Stimulated activated memory B cell treated with anti-CD40 and anti-IgM and Interleukin-4, amounts not matched to agents 10 μg/mL and 1 μg/mL and 100 μg/mL, for 72 hours (primary cell): ENCODE data around the gene TMEM219.
A peak's percentile ranks its signal among the peaks of the same experiment; 100 is the strongest.
"Not testable (repeated sequence)": the region's sequence is repeated elsewhere in the genome, so short reads cannot be mapped to it uniquely, and the experiment has no call there.

Experiments
- ATAC-seq: fragments of 150-1000 bp; cut with Tn5 transposase; 2 replicates; pipeline ENCODE4 v1.10.0; 2021
- H3K27ac Mint-ChIP-seq: one replicate; pipeline ENCODE4 v1.8.0; 2022; ENCODE audit warnings: mild to moderate bottlenecking, mixed read lengths
- H3K27me3 Mint-ChIP-seq: one replicate; pipeline ENCODE4 v1.8.0; 2022; ENCODE audit warnings: mixed read lengths
- H3K36me3 Mint-ChIP-seq: one replicate; pipeline ENCODE4 v1.8.0; 2022; ENCODE audit warnings: mixed read lengths
- H3K4me1 Mint-ChIP-seq: one replicate; pipeline ENCODE4 v1.8.0; 2022; ENCODE audit warnings: mixed read lengths
- H3K4me3 Mint-ChIP-seq: one replicate; pipeline ENCODE4 v1.8.0; 2022; ENCODE audit warnings: mild to moderate bottlenecking, moderate library complexity, mixed read lengths
- H3K9me3 Mint-ChIP-seq: one replicate; pipeline ENCODE4 v1.8.0; 2022; ENCODE audit warnings: mixed read lengths

TMEM219 gene

GRCh38 chr16:29931750-29932149 is 30.1 kb upstream of the TMEM219 start:
- not testable (repeated sequence) for H3K27me3 Mint-ChIP-seq

DNA sequence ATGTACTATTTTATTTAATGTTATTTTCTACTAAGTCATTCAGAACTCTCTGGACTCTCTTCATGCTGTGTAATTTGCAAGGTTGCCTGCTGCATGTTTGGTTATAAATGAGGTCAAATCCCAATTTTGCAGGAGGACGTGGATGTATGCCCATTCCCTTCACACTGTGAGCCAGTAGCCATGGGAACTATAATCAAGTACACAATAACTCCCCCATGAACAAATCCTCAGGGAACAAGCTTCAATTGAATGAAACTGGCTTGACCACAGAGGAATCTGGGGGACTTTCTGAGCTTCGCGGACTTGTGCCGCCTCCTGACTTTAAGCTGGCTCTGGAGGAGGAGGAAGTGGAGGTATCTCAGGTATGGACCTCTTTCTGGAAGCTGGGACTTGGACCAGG is 21.2 kb upstream of the TMEM219 start:
- no peak overlapping the region for H3K4me3 Mint-ChIP-seq
- no peaks in the 10 kb centered on the region for H3K36me3 Mint-ChIP-seq
- H3K27ac Mint-ChIP-seq: no peak overlapping the region

More at GRCh38 chr16:29931750-29932149, 30.1 kb upstream of the TMEM219 start:
- H3K4me1 Mint-ChIP-seq: peaks cover 11% of the 10 kb centered on the region
- not testable (repeated sequence) for H3K27ac Mint-ChIP-seq, ATAC-seq, H3K9me3 Mint-ChIP-seq, H3K36me3 Mint-ChIP-seq, H3K4me3 Mint-ChIP-seq

GRCh38 chr16:29943846-29944799 is 17.8 kb upstream of the TMEM219 start:
- H3K9me3 Mint-ChIP-seq: no peaks in the 10 kb centered on the region
- H3K4me3 Mint-ChIP-seq: no peak overlapping the region
- no peaks in the 10 kb centered on the region for H3K36me3 Mint-ChIP-seq
- H3K27ac Mint-ChIP-seq: no peak overlapping the region
- peaks cover 23% of the 10 kb centered on the region for H3K27me3 Mint-ChIP-seq
- no peaks in the 10 kb centered on the region for H3K4me1 Mint-ChIP-seq
- no peak for ATAC-seq

More for the DNA sequence above, 21.2 kb upstream of the TMEM219 start:
- ATAC-seq: no peak
- Mint-ChIP-seq H3K27me3 (peaks cover 38% of the 10 kb centered on the region), H3K9me3 (no peaks in the 10 kb centered on the region), H3K4me1 (no peaks in the 10 kb centered on the region)

GRCh38 chr16:29947897-29948296 is 14.0 kb upstream of the TMEM219 start:
- H3K4me1 Mint-ChIP-seq: no peaks in the 10 kb centered on the region
- peaks cover 9% of the 10 kb centered on the region for H3K36me3 Mint-ChIP-seq
- peaks cover 5% of the 10 kb centered on the region for H3K9me3 Mint-ChIP-seq
- peaks cover 32% of the 10 kb centered on the region for H3K27me3 Mint-ChIP-seq
- no peak overlapping the region for H3K4me3 Mint-ChIP-seq
- H3K27ac Mint-ChIP-seq: no peak overlapping the region
- no peak for ATAC-seq

GRCh38 chr16:29950806-29951461 is 10.9 kb upstream of the TMEM219 start:
- no peak for ATAC-seq
- H3K36me3 Mint-ChIP-seq: peaks cover 9% of the 10 kb centered on the region
- H3K27me3 Mint-ChIP-seq: peaks cover 32% of the 10 kb centered on the region
- peaks cover 5% of the 10 kb centered on the region for H3K9me3 Mint-ChIP-seq
- no peaks in the 10 kb centered on the region for H3K4me1 Mint-ChIP-seq
- H3K4me3 Mint-ChIP-seq: no peak overlapping the region
- H3K27ac Mint-ChIP-seq: no peak overlapping the region

DNA sequence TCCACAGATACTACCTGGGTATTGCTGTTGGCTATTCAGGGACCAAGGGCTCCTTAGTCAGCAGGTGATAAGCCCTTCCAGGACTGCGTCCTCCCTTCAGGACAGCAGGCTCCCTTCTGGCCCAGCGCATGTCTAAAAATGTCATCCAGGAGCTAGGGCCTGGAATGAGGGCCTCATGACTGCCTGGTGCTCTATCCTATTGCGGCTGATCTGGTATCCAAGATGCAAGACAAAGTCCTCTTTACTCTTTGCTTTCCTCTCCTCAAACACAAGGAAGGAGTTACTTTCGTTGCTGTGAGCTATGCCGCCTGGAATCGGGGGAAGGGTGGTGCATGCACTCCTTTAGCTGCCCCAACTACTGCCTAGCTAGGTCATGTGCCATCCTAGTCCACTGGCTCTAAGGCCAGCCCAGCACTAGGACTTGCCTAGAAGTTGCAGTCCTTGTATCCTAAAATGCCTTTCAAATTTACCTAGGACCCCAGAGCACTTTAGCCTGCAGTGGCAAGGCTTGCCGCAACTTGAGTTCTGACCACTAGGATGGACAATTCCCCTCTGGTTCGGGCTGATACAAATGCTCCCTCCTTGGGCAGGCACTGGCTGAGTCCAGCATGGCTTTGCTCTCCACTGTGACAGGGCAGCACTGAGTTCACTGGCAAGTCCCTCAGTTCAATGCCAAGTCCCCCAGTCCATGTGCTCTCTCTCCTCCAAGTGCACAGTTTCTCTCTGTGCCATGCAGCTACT is 10.1 kb upstream of the TMEM219 start:
- Mint-ChIP-seq H3K4me1 (no peaks in the 10 kb centered on the region), H3K4me3 (no peak overlapping the region), H3K27ac (no peak overlapping the region)

DNA sequence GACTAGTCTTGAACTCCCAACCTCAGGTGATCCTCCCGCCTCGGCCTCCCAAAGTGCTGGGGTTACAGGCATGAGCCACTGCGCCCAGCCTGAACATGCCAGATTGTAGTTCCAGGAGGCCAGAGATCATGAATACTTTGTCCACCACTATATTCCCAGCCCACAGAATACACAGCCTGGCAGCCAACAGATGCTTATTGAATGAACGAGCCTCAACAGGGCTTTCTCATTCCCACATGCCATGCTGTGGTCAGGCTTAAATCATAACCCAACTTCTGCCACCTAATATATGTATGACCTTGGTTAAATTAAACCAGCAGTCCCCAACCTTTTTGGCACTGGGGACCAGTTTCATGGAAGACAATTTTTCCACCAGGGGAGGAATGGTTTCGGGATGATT is 3.1 kb upstream of the TMEM219 start:
- H3K27me3 Mint-ChIP-seq: no peaks in the 10 kb centered on the region
- no peak overlapping the region for H3K4me3 Mint-ChIP-seq
- no peaks in the 10 kb centered on the region for H3K9me3 Mint-ChIP-seq
- no peak for ATAC-seq
- H3K27ac Mint-ChIP-seq: no peak overlapping the region
- H3K36me3 Mint-ChIP-seq: no peaks in the 10 kb centered on the region
- H3K4me1 Mint-ChIP-seq: peaks cover 18% of the 10 kb centered on the region

More for the DNA sequence above, 10.1 kb upstream of the TMEM219 start:
- no peak for ATAC-seq
- Mint-ChIP-seq H3K27me3 (peaks cover 32% of the 10 kb centered on the region), H3K9me3 (peaks cover 5% of the 10 kb centered on the region), H3K36me3 (peaks cover 9% of the 10 kb centered on the region)

DNA sequence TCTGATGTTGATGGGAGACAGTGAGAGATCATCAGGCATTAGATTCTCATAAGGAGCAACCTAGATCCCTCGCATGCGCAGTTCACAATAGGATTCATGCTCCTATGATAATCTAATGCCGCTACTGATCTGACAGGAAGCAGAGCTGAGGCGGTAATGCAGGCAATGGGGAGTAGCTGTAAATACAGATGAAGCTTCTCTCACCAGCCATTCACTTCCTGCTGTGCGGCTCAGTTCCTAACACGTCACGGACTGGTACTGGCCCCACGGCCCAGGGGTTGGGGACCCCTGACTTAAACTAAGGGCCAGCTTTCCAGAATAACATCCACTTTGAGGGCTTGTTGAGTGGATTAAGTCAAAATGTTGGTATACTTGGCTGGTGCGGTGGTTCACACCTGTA is 2.6 kb upstream of the TMEM219 start:
- H3K36me3 Mint-ChIP-seq: no peaks in the 10 kb centered on the region

GRCh38 chr16:29959821-29960220 is 2.1 kb upstream of the TMEM219 start:
- H3K9me3 Mint-ChIP-seq, H3K27ac Mint-ChIP-seq, ATAC-seq, H3K4me3 Mint-ChIP-seq, H3K36me3 Mint-ChIP-seq, H3K27me3 Mint-ChIP-seq: not testable (repeated sequence)
- peaks cover 18% of the 10 kb centered on the region for H3K4me1 Mint-ChIP-seq

More for the DNA sequence above, 2.6 kb upstream of the TMEM219 start:
- ATAC-seq: no peak
- Mint-ChIP-seq H3K27me3 (no peaks in the 10 kb centered on the region), H3K4me1 (peaks cover 18% of the 10 kb centered on the region), H3K4me3 (no peak overlapping the region), H3K27ac (no peak overlapping the region), H3K9me3 (no peaks in the 10 kb centered on the region)

DNA sequence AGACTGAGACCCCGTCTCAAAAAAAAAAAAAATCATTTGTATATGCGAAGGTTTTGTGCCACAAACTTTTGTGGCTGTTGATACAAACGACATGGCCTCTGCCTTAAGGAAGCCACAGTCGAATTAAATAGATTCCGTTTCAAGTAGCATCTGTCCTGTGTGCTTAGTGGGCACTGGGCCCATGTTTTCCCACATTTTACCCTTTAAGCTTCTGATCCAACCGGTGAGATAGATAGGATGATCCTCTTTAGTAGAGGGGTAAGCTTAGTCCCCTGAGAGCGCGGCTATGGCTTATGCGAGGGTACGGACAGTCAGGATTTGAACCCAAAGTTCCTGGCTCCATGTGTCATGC is 776 bp upstream of the TMEM219 start:
- Mint-ChIP-seq H3K27ac (peak overlapping the region; percentile 89), H3K27me3 (no peaks in the 10 kb centered on the region), H3K36me3 (peaks cover 3% of the 10 kb centered on the region), H3K9me3 (no peaks in the 10 kb centered on the region), H3K4me3 (peak overlapping the region; percentile 88), H3K4me1 (peaks cover 18% of the 10 kb centered on the region)
- ATAC-seq: no peak

- Mint-ChIP-seq H3K27me3 (no peaks in the 10 kb centered on the region), H3K27ac (peak overlapping the region; percentile 89), H3K4me3 (peak overlapping the region; percentile 88), H3K4me1 (peaks cover 18% of the 10 kb centered on the region), H3K36me3 (peaks cover 6% of the 10 kb centered on the region), H3K9me3 (no peaks in the 10 kb centered on the region)
- no peak for ATAC-seq
These were observed 590 bp downstream of the TMEM219 start for GRCh38 chr16:29962344-29962994.

DNA sequence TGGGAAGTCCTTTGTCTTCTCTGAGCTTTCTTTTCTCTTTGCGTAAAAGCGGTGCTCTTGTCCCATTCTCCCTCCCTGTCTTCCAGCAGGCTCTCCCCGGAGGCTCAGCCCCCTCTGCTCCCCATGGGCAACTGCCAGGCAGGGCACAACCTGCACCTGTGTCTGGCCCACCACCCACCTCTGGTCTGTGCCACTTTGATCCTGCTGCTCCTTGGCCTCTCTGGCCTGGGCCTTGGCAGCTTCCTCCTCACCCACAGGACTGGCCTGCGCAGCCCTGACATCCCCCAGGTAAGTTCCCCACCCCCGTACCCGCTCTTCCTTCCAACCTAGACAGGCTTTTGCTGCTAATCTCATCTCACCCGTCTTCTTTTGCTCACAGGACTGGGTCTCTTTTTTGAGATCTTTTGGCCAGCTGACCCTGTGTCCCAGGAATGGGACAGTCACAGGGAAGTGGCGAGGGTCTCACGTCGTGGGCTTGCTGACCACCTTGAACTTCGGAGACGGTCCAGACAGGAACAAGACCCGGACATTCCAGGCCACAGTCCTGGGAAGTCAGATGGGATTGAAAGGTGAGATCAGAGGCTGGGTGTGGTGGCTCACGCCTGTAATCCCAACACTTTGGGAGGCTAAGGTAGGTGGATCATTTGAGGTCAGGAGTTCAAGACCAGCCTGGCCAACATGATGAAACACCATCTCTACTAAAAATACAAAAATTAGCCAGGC is 1.3 kb downstream of the TMEM219 start:
- Mint-ChIP-seq H3K27me3 (no peaks in the 10 kb centered on the region), H3K4me1 (peaks cover 18% of the 10 kb centered on the region), H3K9me3 (no peaks in the 10 kb centered on the region), H3K27ac (peak overlapping the region; percentile 89), H3K4me3 (peak overlapping the region; percentile 88), H3K36me3 (peaks cover 6% of the 10 kb centered on the region)
- no peak for ATAC-seq

GRCh38 chr16:29968205-29968604 is 6.3 kb downstream of the TMEM219 start:
- no peak overlapping the region for H3K27ac Mint-ChIP-seq
- H3K27me3 Mint-ChIP-seq: no peaks in the 10 kb centered on the region
- ATAC-seq: no peak
- peaks cover 24% of the 10 kb centered on the region for H3K36me3 Mint-ChIP-seq
- H3K4me1 Mint-ChIP-seq: peaks cover 5% of the 10 kb centered on the region
- H3K9me3 Mint-ChIP-seq: no peaks in the 10 kb centered on the region
- H3K4me3 Mint-ChIP-seq: no peak overlapping the region

GRCh38 chr16:29971304-29971703 is 9.4 kb downstream of the TMEM219 start:
- Mint-ChIP-seq H3K36me3 (peaks cover 19% of the 10 kb centered on the region), H3K27me3 (no peaks in the 10 kb centered on the region), H3K4me1 (peaks cover 27% of the 10 kb centered on the region), H3K4me3 (no peak overlapping the region), H3K27ac (peak overlapping the region; percentile 80), H3K9me3 (no peaks in the 10 kb centered on the region)
- ATAC-seq: no peak
